AG04449 (cell line): ENCODE measurements around the gene STUM.
A peak's percentile ranks its signal among the peaks of the same experiment; 100 is the strongest.
"Not testable (repeated sequence)": the region's sequence is repeated elsewhere in the genome, so short reads cannot be mapped to it uniquely, and the experiment has no call there.

Experiments used
- CTCF ChIA-PET: fragments of 350-600 bp; formaldehyde crosslinking; extraction: SDS; loops from one replicate; lab custom pipeline; 2021; ENCODE audit warnings: antibody characterized with exemption; lab: Yijun Ruan, JAX
- POLR2A ChIA-PET: fragments of 400-600, 350-600 bp; formaldehyde crosslinking; extraction: SDS; loops from one replicate; lab custom pipeline; 2020; ENCODE audit warnings: antibody characterized with exemption, inconsistent platforms; lab: Yijun Ruan, JAX
- DNase-seq: peaks from one replicate; pipeline ENCODE4 v3.0.0-alpha.2; 2010; ENCODE audit warnings: low read depth, low spot score
- H3K4me3 ChIP-seq: 2 replicates; pipeline ENCODE4 v1.5.1; 2011; ENCODE audit warnings: low read depth, mild to moderate bottlenecking, control low read depth, low read length
- CTCF ChIP-seq: IDR thresholded peaks from one replicate; pipeline ENCODE4 v1.5.1; 2011; ENCODE audit warnings: mild to moderate bottlenecking, moderate library complexity, low read length, control low read depth, inconsistent platforms; ENCODE audit not compliant: insufficient read depth; ENCODE audit errors: missing control alignments

The STUM gene

GRCh38 chr1:226637147-226637935 lies 88.8 kb downstream of the STUM start:
- ChIA-PET CTCF (interaction anchor here (1.0 to 21.4 kb wide), 11 partner anchors 10 to 187 kb away, joined by 3 to 424 read pairs (median 4); no protein-coding TSS in a partner anchor), POLR2A (no interaction called here)
- no peak for DNase-seq
- H3K4me3 ChIP-seq: no peak overlapping the region
- peak; percentile 48 for TF ChIP-seq CTCF

GRCh38 chr1:226638001-226638601 lies 89.5 kb downstream of the STUM start:
- CTCF ChIA-PET: interaction anchor here (0.8 to 21.4 kb wide), 11 partner anchors 10 to 186 kb away, joined by 3 to 424 read pairs (median 4); no protein-coding TSS in a partner anchor
- no peak for TF ChIP-seq CTCF
- DNase-seq: no peak
- no peak overlapping the region for H3K4me3 ChIP-seq
- POLR2A ChIA-PET: no interaction called here

- POLR2A ChIA-PET: no interaction called here
- no peak for TF ChIP-seq CTCF
- no peak for DNase-seq
- CTCF ChIA-PET: interaction anchor here (0.8 to 21.4 kb wide), 8 partner anchors 9 to 186 kb away, joined by 3 to 424 read pairs (median 6); no protein-coding TSS in a partner anchor
- H3K4me3 ChIP-seq: no peak overlapping the region
Measured at GRCh38 chr1:226638608-226639007, 90.0 kb downstream of the STUM start.

- DNase-seq, POLR2A ChIA-PET, H3K4me3 ChIP-seq: not testable (repeated sequence)
- CTCF ChIA-PET: interaction anchor here (0.8 to 21.4 kb wide), 5 partner anchors 9 to 185 kb away, joined by 3 to 424 read pairs (median 8); no protein-coding TSS in a partner anchor
Measured at GRCh38 chr1:226639206-226639605, 90.6 kb downstream of the STUM start.

GRCh38 chr1:226639631-226640061 lies 91.1 kb downstream of the STUM start:
- H3K4me3 ChIP-seq: no peak overlapping the region
- POLR2A ChIA-PET: no interaction called here
- no peak for TF ChIP-seq CTCF
- no peak for DNase-seq
- CTCF ChIA-PET: interaction anchor here (4.8 to 21.4 kb wide), 2 partner anchors 7 to 185 kb away, joined by 30 to 424 read pairs; no protein-coding TSS in a partner anchor

- no peak for TF ChIP-seq CTCF
- ChIA-PET CTCF (interaction anchor here (0.8 to 21.4 kb wide), 7 partner anchors 8 to 184 kb away, joined by 3 to 424 read pairs (median 4); no protein-coding TSS in a partner anchor), POLR2A (no interaction called here)
- no peak overlapping the region for H3K4me3 ChIP-seq
- DNase-seq: no peak
Measured at GRCh38 chr1:226640321-226641136, 92.0 kb downstream of the STUM start.
